Hematopoietic multipotent progenitor cell treated with erythropoietin and hydrocortisone succinate and interleukin-3 and kit ligand, for 4 days (in vitro differentiated cells): ENCODE measurements around the gene CGA.
A peak's percentile ranks its signal among the peaks of the same experiment; 100 is the strongest.

Source experiments
- DNase-seq: peaks from one replicate; pipeline ENCODE4 v3.0.0-alpha.2; 2015

Gene CGA

GRCh38 chr6:87082160-87082721, 12.7 kb downstream of the CGA start:
- DNase-seq = no peak

DNA sequence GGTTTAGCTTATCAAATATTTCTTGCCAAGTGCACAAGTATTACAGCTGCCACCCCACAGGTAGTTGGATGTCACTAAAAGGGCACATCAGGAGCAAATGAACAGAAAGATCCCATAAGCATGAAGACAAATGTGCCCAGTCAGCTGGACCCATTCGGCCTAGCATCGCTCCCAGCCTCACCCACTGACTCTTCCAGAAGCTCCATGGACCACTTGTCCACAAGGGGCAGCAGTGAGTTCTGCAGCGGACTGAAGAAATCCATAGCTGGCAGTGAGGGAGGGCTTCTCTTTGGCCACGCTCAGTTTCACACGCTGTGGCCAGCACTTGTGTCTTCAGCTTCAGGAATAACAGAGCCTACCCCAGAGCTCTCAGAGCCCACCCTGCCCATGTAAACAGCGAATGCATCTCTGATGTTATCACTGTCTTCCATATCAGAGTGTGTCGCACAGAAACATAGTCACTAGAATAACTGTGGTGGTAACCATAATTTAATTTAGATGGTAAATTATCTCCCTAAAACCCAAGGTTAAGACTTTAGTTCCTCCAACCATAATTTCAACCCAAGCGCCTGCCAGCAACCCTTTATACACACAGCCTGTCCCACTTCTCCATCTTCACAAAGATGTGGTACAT, 15.8 kb downstream of the CGA start:
- peak; percentile 85 for DNase-seq

GRCh38 chr6:87075168-87075567, 19.7 kb downstream of the CGA start:
- DNase-seq = no peak

GRCh38 chr6:87074101-87074621, 20.7 kb downstream of the CGA start:
- DNase-seq = no peak

DNA sequence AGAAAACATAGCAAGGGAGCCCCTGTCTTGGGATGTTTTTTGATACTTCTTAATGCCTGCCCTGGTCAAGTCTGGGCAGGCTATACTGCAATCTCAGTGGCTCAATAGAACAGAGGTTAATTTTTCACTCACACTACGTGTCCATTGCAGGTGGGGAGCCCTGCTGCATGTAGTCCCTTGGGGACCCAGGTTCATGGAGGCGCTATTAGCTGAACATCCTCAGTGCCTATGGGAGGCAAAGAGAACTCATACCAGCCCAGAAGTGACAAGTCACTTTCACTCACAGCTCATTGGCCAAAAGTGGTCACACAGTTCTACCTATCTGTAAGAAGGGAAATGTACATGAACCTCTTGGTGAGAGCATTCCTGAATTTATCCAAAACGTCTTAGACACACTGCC, 23.2 kb downstream of the CGA start:
- DNase-seq = no peak

DNA sequence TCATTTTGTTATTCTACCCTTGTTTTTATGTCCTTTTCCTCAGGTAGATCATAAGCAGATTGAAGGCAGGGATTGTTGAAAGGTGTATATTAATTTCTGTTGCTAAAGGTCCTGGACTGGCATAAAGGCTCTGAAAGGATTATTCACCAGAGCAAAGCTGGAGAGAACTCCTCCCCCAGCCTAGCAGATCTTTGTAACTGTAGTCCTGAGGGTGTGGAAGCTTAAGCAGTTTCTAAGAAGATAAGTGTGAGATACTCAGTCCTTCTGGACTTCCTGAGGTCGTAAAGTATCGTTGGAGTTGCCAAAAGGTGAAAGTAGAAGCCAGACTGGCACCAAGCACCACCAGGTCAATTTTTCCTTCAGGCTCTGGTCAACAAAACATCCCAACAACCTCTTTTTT, 24.2 kb downstream of the CGA start:
- no peak for DNase-seq

DNA sequence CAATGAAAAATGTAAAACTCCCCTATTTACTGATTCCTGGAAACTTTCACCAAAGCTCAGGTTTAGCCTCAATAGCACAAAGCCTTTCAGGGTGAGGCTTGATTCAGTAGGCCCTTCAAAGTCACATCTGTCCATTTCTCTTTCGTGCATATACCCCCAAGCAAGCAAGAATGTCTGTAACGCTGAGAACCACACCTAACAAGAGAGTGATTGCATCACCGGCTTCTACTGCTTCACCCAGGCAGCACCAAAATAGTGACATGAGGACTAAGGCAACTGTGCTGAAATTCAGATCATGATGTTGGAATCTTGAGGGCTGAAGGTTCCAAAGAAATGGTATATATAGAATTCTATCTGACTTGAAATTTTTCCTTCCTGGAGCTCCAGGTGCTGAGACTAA, 26.1 kb downstream of the CGA start:
- no peak for DNase-seq

GRCh38 chr6:87066449-87067333, 28.2 kb downstream of the CGA start:
- DNase-seq = peak; percentile 83

GRCh38 chr6:87065117-87065516, 29.8 kb downstream of the CGA start:
- DNase-seq = no peak

DNA sequence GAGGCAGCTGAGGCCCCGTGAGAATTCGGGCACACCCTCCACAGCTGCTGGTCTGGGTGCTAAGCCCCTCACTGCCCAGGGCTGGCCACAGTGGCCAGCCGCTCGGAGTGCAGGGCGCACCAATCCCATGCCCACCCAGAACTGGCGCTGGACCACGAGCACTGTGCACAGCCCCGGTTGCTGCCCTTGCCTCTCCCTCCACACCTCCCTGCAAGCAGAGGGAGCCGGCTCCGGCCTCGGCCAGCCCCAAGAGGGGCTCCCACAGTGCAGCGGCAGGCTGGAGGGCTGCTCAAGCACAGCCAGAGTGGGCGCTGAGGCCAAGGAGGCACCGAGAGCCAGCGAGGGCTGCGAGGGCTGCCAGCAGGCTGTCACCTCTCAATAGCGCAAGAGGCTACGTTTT, 35.0 kb downstream of the CGA start:
- DNase-seq = no peak

DNA sequence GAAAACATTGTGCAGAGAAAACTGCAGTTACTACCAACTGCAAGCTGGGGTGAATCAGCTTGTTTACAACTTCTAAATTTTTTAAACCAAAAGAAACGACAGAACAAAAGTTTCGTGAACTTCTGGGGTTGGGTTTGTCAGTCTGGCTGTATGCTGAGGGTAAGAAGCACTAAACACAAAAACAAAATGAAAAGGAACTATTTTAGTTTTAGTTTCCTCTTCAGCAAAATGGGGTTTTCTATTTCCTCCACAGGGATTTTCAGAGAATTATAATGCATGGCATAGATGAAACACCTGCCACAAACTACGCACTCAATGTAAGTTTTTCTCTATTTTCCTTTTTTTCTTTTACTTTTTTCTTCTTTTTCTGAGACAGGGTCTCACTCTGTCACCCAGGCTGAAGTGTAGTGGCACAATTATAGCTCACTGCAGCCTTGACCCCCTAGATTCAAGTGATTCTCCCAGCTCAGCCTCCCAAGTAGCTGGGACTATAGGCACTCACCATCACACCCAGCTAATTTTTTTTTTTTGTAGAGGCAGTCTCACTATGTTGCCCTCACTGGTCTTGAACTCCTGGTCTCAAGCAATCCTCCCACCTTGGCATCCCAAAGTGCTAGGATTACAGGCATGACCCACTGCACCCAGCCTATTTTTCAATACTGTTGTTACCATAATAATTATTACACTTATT, 40.6 kb downstream of the CGA start:
- DNase-seq = no peak

DNA sequence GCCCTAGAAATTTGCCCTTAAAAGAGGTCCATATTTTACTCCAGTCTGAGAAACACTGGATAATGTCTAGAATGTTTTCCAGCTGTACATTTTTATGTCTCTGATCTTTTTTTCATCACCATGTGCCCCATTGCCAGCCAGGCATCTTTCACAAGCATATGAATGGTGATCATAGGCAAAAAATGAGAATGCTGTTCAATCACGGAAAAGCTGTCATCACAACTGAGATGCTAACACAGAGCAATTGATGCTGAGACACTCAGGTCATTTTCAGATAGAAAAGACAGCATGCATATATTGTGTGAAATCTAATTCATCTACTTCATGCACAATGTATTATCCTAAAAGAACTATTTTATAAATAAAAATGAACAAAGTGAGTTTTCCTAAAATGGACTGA, 41.6 kb downstream of the CGA start:
- no peak for DNase-seq

GRCh38 chr6:87049779-87050178, 45.1 kb downstream of the CGA start:
- DNase-seq = no peak

DNA sequence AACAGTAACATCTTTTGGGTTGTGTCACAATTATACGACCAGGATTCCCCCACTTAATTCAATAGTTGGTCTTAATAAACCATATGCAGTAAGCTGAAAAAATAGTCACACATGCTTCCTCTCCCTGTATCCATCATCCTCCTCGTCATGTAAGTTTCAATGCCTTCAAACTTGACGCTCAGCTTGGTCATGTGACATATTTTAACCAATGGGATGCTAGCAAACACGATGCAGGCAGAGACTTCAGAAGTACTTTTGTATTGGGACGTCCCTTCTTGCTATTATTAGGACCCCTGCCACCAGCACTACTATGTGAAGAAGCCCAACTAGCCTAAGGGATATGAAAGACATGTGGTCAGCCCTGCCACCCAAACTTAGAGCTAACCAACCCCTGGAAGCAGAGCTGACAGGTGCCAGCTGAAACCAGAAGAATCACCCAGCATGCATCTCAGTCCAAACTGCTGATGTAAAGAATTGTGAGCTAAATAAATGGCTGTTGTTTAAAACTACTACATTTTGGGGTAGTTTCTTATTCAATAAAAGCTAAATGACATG, 49.3 kb downstream of the CGA start:
- DNase-seq = no peak

DNA sequence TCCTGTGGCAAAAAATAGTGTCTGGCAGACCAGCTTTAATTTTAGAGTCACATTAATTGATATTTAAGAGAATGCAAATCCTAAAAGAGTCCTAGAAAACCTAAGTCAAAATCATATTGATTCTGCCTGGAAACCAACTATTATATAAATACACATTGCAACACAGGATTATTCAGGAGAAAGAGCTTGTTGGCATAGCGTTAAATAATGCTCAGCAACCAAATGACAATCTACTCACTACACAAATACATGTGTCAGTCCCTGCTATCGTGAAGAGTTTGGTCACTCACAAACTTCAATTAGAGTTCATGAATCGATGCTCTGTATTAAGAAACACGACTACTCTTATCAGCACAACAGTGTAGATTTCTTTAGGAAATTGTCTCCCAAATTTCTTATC, 54.2 kb downstream of the CGA start:
- DNase-seq = no peak
